CD4-positive, alpha-beta T cell treated with Interleukin-17A for 1 hour (primary cell): ENCODE measurements around the gene TCF19.

Source experiments
- DNase-seq: peaks from one replicate; pipeline ENCODE4 v3.0.0-alpha.2; 2020

TCF19 gene, protein sequence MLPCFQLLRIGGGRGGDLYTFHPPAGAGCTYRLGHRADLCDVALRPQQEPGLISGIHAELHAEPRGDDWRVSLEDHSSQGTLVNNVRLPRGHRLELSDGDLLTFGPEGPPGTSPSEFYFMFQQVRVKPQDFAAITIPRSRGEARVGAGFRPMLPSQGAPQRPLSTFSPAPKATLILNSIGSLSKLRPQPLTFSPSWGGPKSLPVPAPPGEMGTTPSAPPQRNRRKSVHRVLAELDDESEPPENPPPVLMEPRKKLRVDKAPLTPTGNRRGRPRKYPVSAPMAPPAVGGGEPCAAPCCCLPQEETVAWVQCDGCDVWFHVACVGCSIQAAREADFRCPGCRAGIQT

GRCh38 chr6:31158140-31158862 lies at the start of gene TCF19:
Gene TCF19, plus strand, starts transcription at chr6:31158589. Its CDS starts 881 bp downstream, at chr6:31159470.
- peak; percentile 99 for DNase-seq

- no peak for DNase-seq
Measured at GRCh38 chr6:31110825-31111582, 47.4 kb upstream of the TCF19 start.

- no peak for DNase-seq
Measured at GRCh38 chr6:31111712-31112111, 46.7 kb upstream of the TCF19 start.

GRCh38 chr6:31112478-31112877 lies 45.9 kb upstream of the TCF19 start, which contains the start of gene C6orf15:
Gene C6orf15, minus strand, starts transcription at chr6:31112575. Its CDS starts 20 bp downstream, at chr6:31112555.
- DNase-seq, result no peak

DNA sequence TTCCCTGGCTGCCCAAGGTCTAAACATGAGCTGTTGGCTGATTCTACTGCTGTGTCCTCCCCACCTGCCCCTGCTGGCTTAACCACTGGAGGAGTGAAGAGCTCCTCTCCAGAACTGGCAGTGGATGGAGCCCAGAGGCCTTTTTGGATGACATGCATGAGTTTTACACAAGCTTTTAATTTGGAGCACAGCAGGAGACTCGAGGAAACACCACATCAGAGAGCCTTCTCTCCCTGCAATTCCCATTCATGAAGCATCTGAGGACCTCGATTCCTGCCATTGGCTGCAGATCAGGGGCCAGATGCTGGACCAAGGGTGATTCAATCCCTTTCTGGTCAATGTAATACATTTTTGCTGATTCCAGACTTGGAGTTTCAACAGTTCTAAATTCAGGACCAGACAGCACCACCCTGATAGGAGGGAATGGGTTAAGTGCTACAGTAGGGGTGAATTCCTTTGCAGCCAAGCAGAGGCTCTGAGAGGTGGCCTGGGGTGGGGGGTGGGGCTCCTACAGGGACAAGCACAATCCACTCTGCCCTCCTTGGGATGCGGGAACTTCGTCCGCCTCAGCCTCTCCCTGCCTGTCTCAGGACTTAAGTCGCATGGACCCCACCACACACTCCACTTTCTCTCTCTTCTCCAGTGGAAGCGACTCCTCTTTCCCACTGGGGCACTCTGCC lies 44.4 kb upstream of the TCF19 start:
- DNase-seq, result no peak

DNA sequence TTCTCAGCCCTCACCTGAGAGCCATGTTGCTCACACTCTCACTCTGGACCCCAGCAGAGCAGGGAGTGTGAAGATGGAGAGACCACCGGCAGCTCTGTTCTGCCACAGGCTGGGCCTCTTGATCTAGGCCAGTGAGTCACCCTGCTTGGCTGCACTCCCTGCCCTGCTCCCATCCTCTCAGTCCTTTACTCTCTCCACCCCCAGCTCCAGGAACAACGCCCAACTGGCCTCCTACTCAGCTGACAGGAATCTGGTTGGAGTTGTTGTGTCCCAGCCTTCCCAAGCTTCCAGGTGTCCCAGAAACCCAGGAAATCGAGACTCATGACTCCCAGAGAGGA lies 43.9 kb upstream of the TCF19 start, which contains the start of gene PSORS1C1:
TSS of gene PSORS1C1 (plus strand) at position 260 of the 338 bp plus-strand sequence. CDS start 14,833 bp downstream, outside the sequence.
- no peak for DNase-seq

- DNase-seq, result peak; percentile 30
Measured at GRCh38 chr6:31114970-31115849, 43.2 kb upstream of the TCF19 start.

GRCh38 chr6:31115941-31116560 lies 42.3 kb upstream of the TCF19 start:
- no peak for DNase-seq

- no peak for DNase-seq
Measured at GRCh38 chr6:31116661-31117385, 41.6 kb upstream of the TCF19 start.

GRCh38 chr6:31118178-31118577 lies 40.2 kb upstream of the TCF19 start:
- no peak for DNase-seq

GRCh38 chr6:31120151-31120915 lies 38.1 kb upstream of the TCF19 start, which contains the start of gene CDSN:
Gene CDSN, minus strand, starts transcription at chr6:31120446. Its CDS starts 27 bp downstream, at chr6:31120419.
- no peak for DNase-seq

DNA sequence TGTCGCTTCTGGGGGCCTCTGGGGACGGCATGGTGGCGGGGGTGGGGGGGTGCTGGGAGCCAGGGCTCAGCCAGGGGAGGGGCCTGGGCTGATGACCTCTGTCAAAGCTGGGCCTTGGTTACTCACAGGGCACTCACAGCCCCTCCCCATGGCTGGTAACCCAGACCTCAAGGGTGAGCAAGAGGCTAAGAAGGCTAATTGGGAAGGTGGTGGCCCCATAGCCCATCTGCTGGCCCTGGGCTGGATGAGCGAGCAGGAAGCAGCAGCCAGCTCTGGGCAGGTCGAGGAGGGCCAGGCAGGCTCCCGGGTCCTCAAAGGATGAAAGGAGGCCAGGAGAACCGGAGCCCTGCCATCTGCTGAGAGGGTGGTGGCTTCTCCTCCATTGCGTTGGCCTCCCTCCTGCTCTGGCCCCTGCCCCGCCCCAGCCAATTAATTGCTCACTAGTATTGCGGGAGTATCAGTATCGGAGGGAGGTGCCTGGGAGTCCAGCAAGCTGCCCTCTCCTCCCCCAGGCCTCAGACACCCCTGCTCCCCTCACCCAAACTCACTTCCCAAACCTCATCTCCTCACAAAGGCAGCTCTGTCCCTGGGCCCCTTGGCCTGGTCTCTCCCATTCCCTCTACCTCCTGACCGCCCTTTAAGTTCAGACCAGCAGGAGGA lies 37.1 kb upstream of the TCF19 start:
- DNase-seq, result no peak

DNA sequence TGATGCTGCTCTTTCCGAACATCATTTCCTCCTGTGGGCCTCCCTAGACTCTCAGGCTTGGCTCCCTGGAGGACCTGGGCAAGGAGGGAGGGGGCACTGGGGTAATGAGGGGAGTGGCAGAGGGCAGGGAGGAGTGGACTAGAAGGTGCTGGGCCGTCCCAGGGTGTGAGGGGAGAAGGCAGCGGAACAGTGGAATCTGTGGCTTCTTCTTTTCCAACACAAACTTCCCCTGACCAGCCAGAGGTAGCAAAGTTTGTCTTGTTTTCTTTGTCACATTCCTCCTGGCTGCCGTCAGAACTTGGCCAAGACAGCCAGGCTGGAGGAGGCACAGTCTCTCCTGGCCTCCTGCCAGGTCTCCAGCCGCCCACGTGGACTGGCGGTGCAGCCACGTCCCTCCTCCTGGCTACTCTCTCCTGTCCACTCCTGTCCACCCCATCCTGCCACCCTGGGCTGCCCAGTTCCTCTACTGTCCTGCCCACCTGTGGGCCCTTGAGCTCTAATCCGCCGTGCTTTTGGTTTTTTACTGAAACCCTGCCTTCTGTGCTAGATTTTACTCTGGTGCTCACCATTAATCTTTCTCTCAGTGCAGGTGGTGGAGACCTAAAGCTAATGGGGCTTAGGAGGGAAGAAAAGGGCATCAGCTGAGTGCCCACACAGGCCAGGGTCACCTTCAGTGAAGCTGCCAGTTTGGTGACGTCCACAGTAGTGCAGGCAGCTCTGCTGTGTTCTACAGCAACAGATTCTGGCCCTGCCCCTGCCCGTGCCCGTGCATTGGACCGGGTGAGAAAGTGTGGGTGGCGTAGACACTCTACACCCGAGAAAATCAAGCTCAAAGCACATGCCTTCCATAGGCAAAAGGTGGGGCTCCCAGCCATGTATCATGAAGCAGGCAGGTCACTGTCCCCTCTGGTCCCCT lies 35.3 kb upstream of the TCF19 start:
- no peak for DNase-seq

- DNase-seq, result no peak
Measured at GRCh38 chr6:31125162-31125561, 33.2 kb upstream of the TCF19 start.

- no peak for DNase-seq
Measured at GRCh38 chr6:31125586-31126363, 32.6 kb upstream of the TCF19 start.

GRCh38 chr6:31126396-31127175 lies 31.8 kb upstream of the TCF19 start:
- DNase-seq, result no peak
